Measurements from ENCODE around the gene S100A5.

- TF ChIP-seq POLR2AphosphoS5 (IDR thresholded peaks at IDR 0.05) (no peak), CTCF (IDR thresholded peaks at IDR 0.05) (no peak), POLR2A (IDR thresholded peaks at IDR 0.05; ENCODE audit: low read depth) (no peak), EP300 (IDR thresholded peaks at IDR 0.05) (no peak)
Measured at GRCh38 chr1:153538315-153538821, 2.4 kb downstream of the S100A5 start.
